Suprapubic skin (tissue), 4 donors: Measurements from ENCODE around the gene HOXD3. TPM values are rescaled to one million over a fixed set of nuclear protein-coding genes. Genes with fewer than 3 reads are reported as not detected.

ENCODE experiments used
- DNase-seq, 2 donors: peaks; one replicate each; pipeline ENCODE4 v3.0.0-alpha.2; 2019; ENCODE audit warnings: low spot score in 2 of 2
- H3K27ac ChIP-seq: fragments of 200-600 bp; sonication (generic); one replicate; pipeline ENCODE4 v1.5.1; 2019
- H3K27me3 ChIP-seq: fragments of 200-600 bp; sonication (generic); one replicate; pipeline ENCODE4 v1.5.1; 2019
- H3K36me3 ChIP-seq: fragments of 200-600 bp; sonication (generic); one replicate; pipeline ENCODE4 v1.5.1; 2019
- H3K4me1 ChIP-seq: fragments of 200-600 bp; sonication (generic); one replicate; pipeline ENCODE4 v1.5.1; 2019
- H3K4me3 ChIP-seq: fragments of 200-600 bp; sonication (generic); one replicate; pipeline ENCODE4 v1.5.1; 2019; ENCODE audit warnings: mild to moderate bottlenecking
- H3K9me3 ChIP-seq: fragments of 200-600 bp; sonication (generic); one replicate; pipeline ENCODE4 v1.5.1; 2019
- CTCF ChIP-seq, 2 donors: fragments of 200-600 bp in 1 of 2; fragments of 450-650 bp in 1 of 2; sonication (generic) in 1 of 2; IDR thresholded peaks; one replicate each; pipeline ENCODE4 v1.5.1; 2016 to 2019; ENCODE audit warnings: antibody characterized with exemption in 2 of 2, mild to moderate bottlenecking in 1 of 2, moderate library complexity in 1 of 2
- EP300 ChIP-seq: sonication (generic); formaldehyde crosslinking; IDR thresholded peaks from one replicate; pipeline ENCODE4 v1.6.1; 2017; ENCODE audit warnings: antibody characterized with exemption
- POLR2A ChIP-seq, 2 donors: fragments of 450-650 bp; IDR thresholded peaks; one replicate each; pipeline ENCODE4 v1.6.1; 2017; ENCODE audit warnings: antibody characterized with exemption in 2 of 2, mild to moderate bottlenecking in 2 of 2, moderate library complexity in 2 of 2
- POLR2AphosphoS5 ChIP-seq, 3 donors: sonication (generic); formaldehyde crosslinking; IDR thresholded peaks; one replicate each; pipeline ENCODE4 v1.6.1; 2017; ENCODE audit warnings: antibody characterized with exemption in 3 of 3
- WGBS: methylation state at CpG from one replicate; pipeline ENCODE4 v1.1.5; 2018; 5-methylcytosine and 5-hydroxymethylcytosine counted together
- total RNA-seq, 4 donors: library from RNA; depleted of rRNA; stranded (reverse); fragments of >200 nt; gene quantifications; one replicate each; pipeline ENCODE4 v1.1.0, GENCODE V29; 2016

The HOXD3 gene
- total RNA-seq, 4 donors from 2014 or later: 0.49 to 3.5 (median 1.5) TPM

DNA sequence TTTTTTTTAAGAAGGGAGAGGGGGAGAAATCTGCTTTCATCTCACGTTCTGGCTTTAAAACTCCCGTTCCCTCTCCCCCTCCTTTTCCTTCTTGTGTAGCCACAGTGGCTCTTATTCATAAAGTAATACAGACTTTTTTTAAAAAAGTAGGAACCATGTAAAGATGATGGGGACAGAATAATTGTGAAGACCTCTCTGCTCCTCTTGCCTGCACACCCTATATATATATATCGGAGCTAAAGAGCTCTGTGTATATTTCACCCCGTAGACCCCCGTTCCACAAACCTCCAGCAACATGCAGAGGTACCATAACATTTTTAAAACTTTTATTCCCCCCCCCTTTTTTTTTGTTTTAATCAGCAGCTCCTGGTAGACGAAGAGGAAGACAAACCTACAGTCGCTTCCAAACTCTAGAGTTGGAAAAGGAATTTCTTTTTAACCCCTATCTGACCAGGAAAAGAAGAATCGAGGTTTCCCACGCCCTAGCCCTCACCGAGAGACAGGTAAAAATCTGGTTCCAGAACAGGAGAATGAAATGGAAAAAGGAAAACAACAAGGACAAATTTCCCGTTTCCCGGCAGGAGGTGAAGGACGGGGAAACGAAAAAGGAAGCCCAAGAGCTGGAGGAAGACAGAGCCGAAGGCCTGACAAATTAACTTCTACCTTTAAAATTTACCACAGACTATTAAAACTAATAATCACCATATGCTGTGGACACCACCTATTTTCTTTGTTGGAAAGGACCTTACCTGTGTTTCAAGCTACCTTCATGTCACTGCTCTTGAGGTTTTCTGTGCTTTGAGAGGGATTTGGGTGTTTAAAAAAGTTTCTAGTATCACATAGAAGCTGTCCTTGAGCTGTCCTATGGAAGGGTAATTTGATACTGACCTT lies 25.9 kb upstream of the HOXD3 start:
- peak overlapping the region; percentile 65 for H3K4me3 ChIP-seq

DNA sequence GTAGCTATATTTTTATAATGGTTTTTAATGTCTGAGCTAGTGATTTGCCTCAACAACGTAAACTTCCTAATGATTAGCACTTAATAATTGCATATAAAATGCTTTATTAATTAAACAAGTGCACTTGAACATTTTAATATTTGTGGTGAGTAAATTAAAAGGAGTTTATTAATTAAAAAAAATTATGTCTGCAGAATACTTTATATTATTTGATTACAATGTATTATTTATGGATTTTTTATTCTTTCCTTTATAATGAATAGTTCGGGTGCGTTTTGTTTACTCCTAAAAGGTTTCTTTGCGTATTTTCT lies 25.3 kb upstream of the HOXD3 start:
- peaks cover 57% of the 10 kb centered on the region for H3K4me1 ChIP-seq
- peak overlapping the region; percentile 96 for H3K27ac ChIP-seq
- H3K27me3 ChIP-seq: peaks cover 97% of the 10 kb centered on the region
- DNase-seq: no peak
- H3K36me3 ChIP-seq: no peaks in the 10 kb centered on the region
- 43% methylated on average over 4 of the region's 4 CpGs for WGBS
- peak overlapping the region; percentile 65 for H3K4me3 ChIP-seq
- TF ChIP-seq CTCF (IDR thresholded peaks at IDR 0.05) (no peak), POLR2A (IDR thresholded peaks at IDR 0.05) (no peak), POLR2AphosphoS5 (IDR thresholded peaks at IDR 0.05) (no peak), EP300 (no peak)
- H3K9me3 ChIP-seq: no peaks in the 10 kb centered on the region

More for the DNA sequence above, 25.9 kb upstream of the HOXD3 start:
- 25% methylated on average over 15 of the region's 15 CpGs for WGBS
- H3K9me3 ChIP-seq: no peaks in the 10 kb centered on the region
- H3K4me1 ChIP-seq: peaks cover 54% of the 10 kb centered on the region
- no peaks in the 10 kb centered on the region for H3K36me3 ChIP-seq
- TF ChIP-seq EP300 (no peak), POLR2A (IDR thresholded peaks at IDR 0.05) (no peak), POLR2AphosphoS5 (IDR thresholded peaks at IDR 0.05) (no peak), CTCF (IDR thresholded peaks at IDR 0.05) (no peak)
- no peak for DNase-seq
- peak overlapping the region; percentile 96 for H3K27ac ChIP-seq
- H3K27me3 ChIP-seq: peaks cover 95% of the 10 kb centered on the region

DNA sequence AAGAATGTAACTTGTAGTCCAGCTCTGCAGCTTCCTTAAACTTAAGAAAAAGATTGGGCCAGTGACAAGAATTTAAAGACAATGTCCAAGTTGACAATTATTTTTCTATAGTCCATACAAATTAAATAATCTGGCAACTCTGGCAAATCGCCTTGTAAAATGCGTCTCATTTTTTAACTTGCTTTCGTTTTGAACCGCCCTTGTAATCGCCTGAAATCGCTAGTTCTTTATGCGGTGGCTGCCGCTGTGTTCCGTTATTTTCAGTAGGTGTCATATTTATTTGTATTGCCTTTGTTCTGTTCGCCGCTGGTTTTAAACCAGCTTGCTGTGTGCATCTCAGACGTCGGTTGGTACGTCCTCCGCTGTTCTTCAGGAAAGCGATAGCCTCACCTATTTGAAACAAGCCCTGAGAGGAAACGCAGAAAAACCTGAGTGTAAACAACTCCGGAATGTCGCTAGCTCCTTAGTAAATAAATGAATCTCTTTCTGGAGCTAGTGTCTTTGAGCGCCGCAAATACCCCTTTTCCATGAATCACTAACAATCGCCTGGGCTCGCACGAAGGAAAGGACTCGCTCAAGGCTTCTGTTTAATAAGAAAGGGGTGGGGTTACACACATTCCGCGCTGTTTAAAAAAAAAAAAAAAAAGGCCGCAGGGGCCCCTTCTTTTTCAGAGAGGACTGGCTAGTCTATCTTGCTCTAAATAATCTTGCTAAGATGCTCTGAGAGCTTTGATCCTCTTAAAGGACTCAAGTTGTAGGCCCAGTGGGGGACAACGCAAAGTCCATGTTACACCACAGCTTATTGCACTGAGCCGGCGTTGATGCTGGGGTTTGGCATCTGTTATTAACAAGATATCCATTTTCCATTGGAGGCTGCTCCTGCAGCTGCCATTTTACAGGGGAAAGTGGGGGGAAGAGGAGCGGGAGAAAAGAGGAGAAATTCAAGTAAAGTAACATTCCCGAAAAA lies 24.6 kb upstream of the HOXD3 start:
- no peak for DNase-seq
- H3K4me1 ChIP-seq: peaks cover 63% of the 10 kb centered on the region
- peak overlapping the region; percentile 61 for H3K27ac ChIP-seq
- TF ChIP-seq POLR2AphosphoS5 (IDR thresholded peaks at IDR 0.05) (no peak), POLR2A (IDR thresholded peaks at IDR 0.05) (no peak), EP300 (no peak), CTCF (IDR thresholded peaks at IDR 0.05) (no peak)
- WGBS: 23% methylated on average over 33 of the region's 33 CpGs
- H3K27me3 ChIP-seq: peaks cover 99% of the 10 kb centered on the region
- no peaks in the 10 kb centered on the region for H3K36me3 ChIP-seq
- H3K4me3 ChIP-seq: peak overlapping the region; percentile 65
- no peaks in the 10 kb centered on the region for H3K9me3 ChIP-seq

GRCh38 chr2:176133389-176133788 lies 23.7 kb upstream of the HOXD3 start:
- Histone ChIP-seq H3K4me1 (peaks cover 59% of the 10 kb centered on the region), H3K4me3 (no peak overlapping the region), H3K36me3 (no peaks in the 10 kb centered on the region), H3K27me3 (peaks cover 99% of the 10 kb centered on the region), H3K9me3 (no peaks in the 10 kb centered on the region), H3K27ac (no peak overlapping the region)
- DNase-seq: no peak
- no peak for TF ChIP-seq POLR2AphosphoS5 (IDR thresholded peaks at IDR 0.05)
- TF ChIP-seq EP300: no peak
- TF ChIP-seq CTCF (IDR thresholded peaks at IDR 0.05): no peak
- no peak for TF ChIP-seq POLR2A (IDR thresholded peaks at IDR 0.05)

- DNase-seq: no peak
- Histone ChIP-seq H3K27ac (no peak overlapping the region), H3K4me3 (no peak overlapping the region), H3K9me3 (no peaks in the 10 kb centered on the region), H3K27me3 (peaks cover 99% of the 10 kb centered on the region), H3K36me3 (no peaks in the 10 kb centered on the region), H3K4me1 (peaks cover 59% of the 10 kb centered on the region)
- TF ChIP-seq CTCF (IDR thresholded peaks at IDR 0.05): no peak
- no peak for TF ChIP-seq EP300
- TF ChIP-seq POLR2AphosphoS5 (IDR thresholded peaks at IDR 0.05): no peak
- TF ChIP-seq POLR2A (IDR thresholded peaks at IDR 0.05): no peak
- WGBS: 68% methylated on average over 4 of the region's 4 CpGs
Measured at GRCh38 chr2:176134035-176134434, 23.1 kb upstream of the HOXD3 start.
